HG03469 (cell line): ENCODE results near the gene SYF2.
"Not testable (repeated sequence)": the region's sequence is repeated elsewhere in the genome, so short reads cannot be mapped to it uniquely, and the experiment has no call there.

Experiments
- ATAC-seq: cut with Tn5 transposase; IDR thresholded peaks from one replicate; pipeline ENCODE4 v1.9.1; 2021; ENCODE audit warnings: mild to moderate bottlenecking, moderate library complexity, moderate number of reproducible peaks; ENCODE audit not compliant: unreplicated experiment

SYF2 gene

GRCh38 chr1:25232027-25232865 is at the start of gene SYF2:
TSS of gene SYF2 (minus strand) at chr1:25232502. CDS start at chr1:25232467, 35 bp downstream.
- peak; percentile 59 for ATAC-seq

GRCh38 chr1:25279693-25280111 is 47.4 kb upstream of the SYF2 start:
- not testable (repeated sequence) for ATAC-seq

- ATAC-seq, result not testable (repeated sequence)
Observed at GRCh38 chr1:25278790-25279189, 46.5 kb upstream of the SYF2 start.

- ATAC-seq, result not testable (repeated sequence)
Observed at GRCh38 chr1:25278358-25278757, 46.1 kb upstream of the SYF2 start.

GRCh38 chr1:25277295-25277694 is 45.0 kb upstream of the SYF2 start:
- not testable (repeated sequence) for ATAC-seq

GRCh38 chr1:25275648-25276047 is 43.3 kb upstream of the SYF2 start:
- ATAC-seq, result not testable (repeated sequence)

GRCh38 chr1:25272238-25272637 is 39.9 kb upstream of the SYF2 start, which contains the start of gene RHD:
TSS of gene RHD (plus strand) at chr1:25272509. CDS start at chr1:25272548, 39 bp downstream.
- not testable (repeated sequence) for ATAC-seq

GRCh38 chr1:25268143-25268760 is 36.0 kb upstream of the SYF2 start:
- not testable (repeated sequence) for ATAC-seq

- peak; percentile 62 for ATAC-seq
Observed at GRCh38 chr1:25267288-25268142, 35.2 kb upstream of the SYF2 start.

GRCh38 chr1:25266554-25267287 is 34.4 kb upstream of the SYF2 start:
- ATAC-seq, result not testable (repeated sequence)

- not testable (repeated sequence) for ATAC-seq
Observed at GRCh38 chr1:25260336-25260735, 28.0 kb upstream of the SYF2 start.

GRCh38 chr1:25259813-25260212 is 27.5 kb upstream of the SYF2 start:
- ATAC-seq, result not testable (repeated sequence)

- no peak for ATAC-seq
Observed at GRCh38 chr1:25257196-25257595, 24.9 kb upstream of the SYF2 start.

- ATAC-seq, result no peak
Observed at GRCh38 chr1:25256578-25256965, 24.3 kb upstream of the SYF2 start.

GRCh38 chr1:25255706-25256577 is 23.6 kb upstream of the SYF2 start:
- ATAC-seq, result no peak

- no peak for ATAC-seq
Observed at GRCh38 chr1:25253911-25254310, 21.6 kb upstream of the SYF2 start.

GRCh38 chr1:25247829-25248754 is 15.8 kb upstream of the SYF2 start:
- ATAC-seq, result peak; percentile 8
